Breast epithelium (tissue), 3 donors: Measurements from ENCODE around the gene CACNA2D3.

Source experiments
- CTCF ChIP-seq, 3 donors: fragments of 450-650 bp; IDR thresholded peaks; one replicate each; pipeline ENCODE4 v1.5.1; 2016 to 2017; ENCODE audit warnings: antibody characterized with exemption in 3 of 3, mild to moderate bottlenecking in 3 of 3, moderate library complexity in 3 of 3
- POLR2A ChIP-seq: fragments of 450-650 bp; IDR thresholded peaks from one replicate; pipeline ENCODE4 v1.6.1; 2016; ENCODE audit warnings: antibody characterized with exemption, mild to moderate bottlenecking, moderate library complexity
- POLR2AphosphoS5 ChIP-seq, 3 donors: sonication (generic); formaldehyde crosslinking; IDR thresholded peaks; one replicate each; pipeline ENCODE4 v1.6.1; 2017; ENCODE audit warnings: antibody characterized with exemption in 3 of 3

GRCh38 chr3:54123003-54123775 is 837 bp downstream of the CACNA2D3 start:
- TF ChIP-seq CTCF (IDR thresholded peaks at IDR 0.05) (no peak), POLR2AphosphoS5 (IDR thresholded peaks at IDR 0.05) (no peak), POLR2A (no peak)
